ENCODE measurements around the gene SH3BP2. TPM values are rescaled to one million over a fixed set of nuclear protein-coding genes. Genes with fewer than 3 reads are reported as not detected.

Gene SH3BP2
- total RNA-seq, 1 donor from 2014 or later = 45.4 TPM

DNA sequence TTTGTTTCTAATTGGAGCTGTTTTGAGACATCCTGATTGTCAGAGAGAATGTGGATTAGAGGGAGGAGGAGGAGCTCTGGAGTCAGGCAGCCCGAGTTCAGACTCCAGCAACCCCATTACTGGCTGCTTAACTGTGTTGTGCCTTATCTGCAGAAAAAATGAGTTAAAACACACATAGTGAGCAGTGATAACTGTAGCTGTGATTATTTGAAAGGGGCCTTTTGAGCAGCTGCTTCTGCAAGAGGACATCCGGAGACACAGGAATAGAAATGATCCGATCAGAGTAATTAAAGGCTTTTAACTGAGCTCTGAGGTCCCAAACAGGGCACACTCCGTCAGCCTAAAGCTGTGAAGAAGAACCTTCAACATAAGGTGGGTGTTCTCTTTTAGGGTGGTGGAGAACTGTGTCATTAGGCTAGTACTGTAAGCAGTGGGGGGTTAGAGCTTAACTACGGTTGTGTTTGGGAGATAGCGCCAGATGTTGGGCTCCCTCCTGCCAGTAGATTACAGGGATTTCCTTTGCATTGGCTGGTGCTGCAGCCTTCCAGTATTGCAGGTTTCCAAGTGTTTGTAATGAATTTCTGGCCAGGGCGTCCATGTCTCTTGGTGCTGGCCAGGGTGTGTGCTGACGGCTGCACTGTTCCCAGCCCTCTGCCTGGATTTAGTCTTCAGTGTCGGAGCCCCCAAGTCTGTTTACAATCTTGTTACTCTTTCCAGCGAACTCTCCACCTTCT, 75.0 kb downstream of the SH3BP2 start:
- TF ChIP-seq, protein P1, sequence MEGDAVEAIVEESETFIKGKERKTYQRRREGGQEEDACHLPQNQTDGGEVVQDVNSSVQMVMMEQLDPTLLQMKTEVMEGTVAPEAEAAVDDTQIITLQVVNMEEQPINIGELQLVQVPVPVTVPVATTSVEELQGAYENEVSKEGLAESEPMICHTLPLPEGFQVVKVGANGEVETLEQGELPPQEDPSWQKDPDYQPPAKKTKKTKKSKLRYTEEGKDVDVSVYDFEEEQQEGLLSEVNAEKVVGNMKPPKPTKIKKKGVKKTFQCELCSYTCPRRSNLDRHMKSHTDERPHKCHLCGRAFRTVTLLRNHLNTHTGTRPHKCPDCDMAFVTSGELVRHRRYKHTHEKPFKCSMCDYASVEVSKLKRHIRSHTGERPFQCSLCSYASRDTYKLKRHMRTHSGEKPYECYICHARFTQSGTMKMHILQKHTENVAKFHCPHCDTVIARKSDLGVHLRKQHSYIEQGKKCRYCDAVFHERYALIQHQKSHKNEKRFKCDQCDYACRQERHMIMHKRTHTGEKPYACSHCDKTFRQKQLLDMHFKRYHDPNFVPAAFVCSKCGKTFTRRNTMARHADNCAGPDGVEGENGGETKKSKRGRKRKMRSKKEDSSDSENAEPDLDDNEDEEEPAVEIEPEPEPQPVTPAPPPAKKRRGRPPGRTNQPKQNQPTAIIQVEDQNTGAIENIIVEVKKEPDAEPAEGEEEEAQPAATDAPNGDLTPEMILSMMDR (conservative IDR thresholded peaks at IDR 0.05) = no peak
- H3K4me1 Mint-ChIP-seq (ENCODE audit: unreplicated experiment) = peaks cover 63% of the 10 kb centered on the region
- no peaks in the 10 kb centered on the region for H3K9me3 Mint-ChIP-seq
- H3K4me3 Mint-ChIP-seq = peak overlapping the region; percentile 18
- peak overlapping the region; percentile 29 for H3K27ac Mint-ChIP-seq
- no peaks in the 10 kb centered on the region for H3K27me3 Mint-ChIP-seq
- H3K36me3 Mint-ChIP-seq = no peaks in the 10 kb centered on the region
- DNase-seq (ENCODE audit: extremely low spot score, unreplicated experiment) = no peak

GRCh38 chr4:2868877-2869487, 76.1 kb downstream of the SH3BP2 start:
- no peaks in the 10 kb centered on the region for H3K9me3 Mint-ChIP-seq
- no peaks in the 10 kb centered on the region for H3K27me3 Mint-ChIP-seq
- DNase-seq (ENCODE audit: extremely low spot score, unreplicated experiment) = no peak
- H3K4me1 Mint-ChIP-seq (ENCODE audit: unreplicated experiment) = peaks cover 63% of the 10 kb centered on the region
- TF ChIP-seq, protein P1 (conservative IDR thresholded peaks at IDR 0.05) = no peak
- no peaks in the 10 kb centered on the region for H3K36me3 Mint-ChIP-seq
- no peak overlapping the region for H3K4me3 Mint-ChIP-seq
- H3K27ac Mint-ChIP-seq = peak overlapping the region; percentile 29

- Mint-ChIP-seq H3K36me3 (no peaks in the 10 kb centered on the region), H3K27ac (peak overlapping the region; percentile 35), H3K4me3 (no peak overlapping the region), H3K4me1 (ENCODE audit: unreplicated experiment) (peaks cover 63% of the 10 kb centered on the region), H3K9me3 (no peaks in the 10 kb centered on the region), H3K27me3 (no peaks in the 10 kb centered on the region)
- DNase-seq (ENCODE audit: extremely low spot score, unreplicated experiment) = no peak
- TF ChIP-seq, protein P1 (conservative IDR thresholded peaks at IDR 0.05) = no peak
These were observed 76.8 kb downstream of the SH3BP2 start for GRCh38 chr4:2869659-2870058.

- Mint-ChIP-seq H3K4me3 (no peak overlapping the region), H3K36me3 (no peaks in the 10 kb centered on the region), H3K27me3 (no peaks in the 10 kb centered on the region), H3K4me1 (ENCODE audit: unreplicated experiment) (peaks cover 60% of the 10 kb centered on the region), H3K27ac (peak overlapping the region; percentile 35), H3K9me3 (no peaks in the 10 kb centered on the region)
- DNase-seq (ENCODE audit: extremely low spot score, unreplicated experiment) = no peak
- TF ChIP-seq, protein P1 (conservative IDR thresholded peaks at IDR 0.05) = no peak
These were observed 77.2 kb downstream of the SH3BP2 start for GRCh38 chr4:2870082-2870481.

DNA sequence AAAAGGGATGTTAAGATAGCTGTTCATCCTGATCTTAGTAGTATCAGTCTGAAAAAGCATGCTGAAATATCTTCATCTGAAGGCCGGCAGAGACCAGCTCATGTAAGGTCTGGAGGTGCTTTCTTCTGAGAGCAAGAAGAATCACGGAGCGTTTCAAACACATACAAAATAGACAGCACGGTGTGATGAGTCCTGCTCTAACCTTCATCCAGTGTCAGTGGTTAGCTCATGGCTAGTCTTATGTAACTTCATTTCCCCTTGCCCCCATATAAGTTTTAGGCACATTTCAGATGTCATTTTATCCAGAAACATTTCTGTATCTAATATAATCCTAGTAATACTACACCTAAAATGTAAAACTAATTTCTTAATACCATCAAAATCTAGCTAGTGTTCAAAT, 78.6 kb downstream of the SH3BP2 start:
- H3K27ac Mint-ChIP-seq = no peak overlapping the region
- no peaks in the 10 kb centered on the region for H3K27me3 Mint-ChIP-seq
- TF ChIP-seq, protein P1 (conservative IDR thresholded peaks at IDR 0.05) = no peak
- no peak for DNase-seq (ENCODE audit: extremely low spot score, unreplicated experiment)
- H3K4me1 Mint-ChIP-seq (ENCODE audit: unreplicated experiment) = peaks cover 49% of the 10 kb centered on the region
- H3K4me3 Mint-ChIP-seq = no peak overlapping the region
- no peaks in the 10 kb centered on the region for H3K9me3 Mint-ChIP-seq
- H3K36me3 Mint-ChIP-seq = peaks cover 6% of the 10 kb centered on the region

Measured in type B pancreatic cell (in vitro differentiated cells).